Upper lobe of left lung (tissue), 6 donors: ENCODE measurements around the gene ZNF547. TPM values are rescaled to one million over a fixed set of nuclear protein-coding genes. Genes with fewer than 3 reads are reported as not detected.
A peak's percentile ranks its signal among the peaks of the same experiment; 100 is the strongest.

ENCODE experiments used
- ATAC-seq, 2 donors: fragments of 200-7000 bp; cut with Tn5 transposase; one replicate each; pipeline ENCODE4 v1.9.1; 2022; ENCODE audit warnings: mild to moderate bottlenecking in 2 of 2, moderate library complexity in 2 of 2; ENCODE audit not compliant: low FRiP score in 2 of 2
- DNase-seq, 2 donors: peaks; one replicate each; pipeline ENCODE4 v3.0.0-alpha.2; 2019 to 2020
- H3K27ac ChIP-seq, 4 donors: fragments of 200-600 bp; sonication (generic); one replicate each; pipeline ENCODE4 v1.5.1; 2016 to 2019
- H3K27me3 ChIP-seq, 4 donors: fragments of 200-600 bp; sonication (generic); one replicate each; pipeline ENCODE4 v1.5.1; 2017 to 2019
- H3K36me3 ChIP-seq, 4 donors: fragments of 200-600 bp; sonication (generic); one replicate each; pipeline ENCODE4 v1.5.1; 2016 to 2019
- H3K4me1 ChIP-seq, 4 donors: fragments of 200-600 bp; sonication (generic); one replicate each; pipeline ENCODE4 v1.5.1; 2018 to 2019
- H3K4me3 ChIP-seq, 4 donors: fragments of 200-600 bp; sonication (generic); one replicate each; pipeline ENCODE4 v1.5.1; 2017 to 2019; ENCODE audit warnings: mild to moderate bottlenecking in 2 of 4, moderate library complexity in 1 of 4
- H3K9me3 ChIP-seq, 4 donors: fragments of 200-600 bp; sonication (generic); one replicate each; pipeline ENCODE4 v1.5.1; 2018 to 2019
- EP300 ChIP-seq, 4 donors: sonication (generic); formaldehyde crosslinking; IDR thresholded peaks; one replicate each; pipeline ENCODE4 v1.5.1; 2017; ENCODE audit warnings: antibody characterized with exemption in 4 of 4, control low read depth in 2 of 4
- POLR2A ChIP-seq, 4 donors: fragments of 450-650 bp; IDR thresholded peaks; one replicate each; pipeline ENCODE4 v1.5.1; 2016 to 2017; ENCODE audit warnings: antibody characterized with exemption in 4 of 4, mild to moderate bottlenecking in 2 of 4
- POLR2AphosphoS5 ChIP-seq, 2 donors: sonication (generic); formaldehyde crosslinking; IDR thresholded peaks; one replicate each; pipeline ENCODE4 v1.5.1; 2017; ENCODE audit warnings: antibody characterized with exemption in 2 of 2
- WGBS, 2 donors: methylation state at CpG; one replicate each; pipeline ENCODE4 v1.1.5; 2017 to 2018; 5-methylcytosine and 5-hydroxymethylcytosine counted together
- total RNA-seq, 6 donors: library from RNA; depleted of rRNA in 4 of 6; stranded (reverse); fragments of >200 nt in 4 of 6; gene quantifications; one replicate each; pipeline versions ENCODE4 v1.1.0 to v1.2.1, GENCODE V29; 2016 to 2021
- TF ChIP-seq, protein P1 (sequence below), 6 experiments: fragments of 450-650 bp in 4 of 6; fragments of 200-600 bp in 2 of 6; sonication (generic) in 2 of 6; IDR thresholded peaks; one replicate each; pipeline ENCODE4 v1.5.1; 2016 to 2019; ENCODE audit warnings: antibody characterized with exemption in 6 of 6
- donor health status: DM: no; HTN: no; CAD: no; lungs with moderate emphysema.
- donor health status: DM: no; HTN: yes; CAD: no; lungs with severe emphysema.

ZNF547 gene
- total RNA-seq, 6 donors from 2014 or later = 0.89 to 9.4 (median 3.2) TPM

DNA sequence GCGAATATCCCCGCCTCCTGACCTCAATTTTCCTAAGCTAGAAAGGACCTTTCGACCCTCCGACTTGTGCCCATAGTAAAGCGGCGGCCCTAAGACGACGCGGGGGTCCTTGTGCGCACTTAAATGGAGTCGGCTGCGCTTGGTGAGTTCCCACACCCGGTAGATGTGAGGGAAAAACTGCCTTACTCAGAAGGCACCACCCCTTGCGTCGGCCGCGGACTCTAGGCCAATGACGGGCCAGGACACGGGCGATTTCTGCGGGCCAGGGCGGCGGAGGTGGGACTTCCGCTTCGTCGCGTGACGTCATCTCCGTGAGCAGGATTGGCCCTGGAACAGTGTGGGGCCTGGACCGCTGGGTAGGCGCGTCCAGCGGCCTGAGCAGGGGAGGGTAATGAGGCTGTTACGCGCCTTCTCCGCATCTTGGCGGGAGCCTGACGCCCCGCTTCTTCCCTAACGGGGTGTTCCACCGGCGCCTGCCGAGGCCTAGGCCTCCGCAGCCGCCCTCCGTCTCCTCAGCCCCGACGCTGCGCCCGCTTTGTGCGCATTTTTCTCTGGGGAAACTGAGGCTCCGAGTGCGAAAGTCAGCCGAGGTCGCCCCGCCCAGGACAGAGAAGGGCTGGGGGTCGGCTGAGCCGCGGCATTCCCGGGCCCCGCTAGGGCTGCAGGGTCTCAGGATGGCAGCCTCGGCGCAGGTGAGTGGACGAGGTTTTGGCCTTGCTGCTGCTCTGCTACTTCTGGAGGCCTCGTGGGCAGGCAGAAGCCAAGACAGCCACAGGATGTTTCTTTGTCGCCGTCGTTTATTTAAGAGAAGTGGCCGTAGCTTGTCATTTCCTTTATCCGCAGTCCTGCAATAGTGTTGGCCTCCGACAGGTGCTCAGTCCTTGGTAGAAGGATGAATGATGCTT, 42.9 kb upstream of the ZNF547 start, which contains the start of gene ZNF543:
Gene ZNF543, plus strand, starts transcription at position 293 of the 905 bp plus-strand sequence. Its CDS starts 382 bp downstream, at position 675.
- peak; percentile 96 to 98 for DNase-seq
- peak within 1 kb of the TSS; percentile 82 to 92 (median 88) for H3K27ac ChIP-seq

DNA sequence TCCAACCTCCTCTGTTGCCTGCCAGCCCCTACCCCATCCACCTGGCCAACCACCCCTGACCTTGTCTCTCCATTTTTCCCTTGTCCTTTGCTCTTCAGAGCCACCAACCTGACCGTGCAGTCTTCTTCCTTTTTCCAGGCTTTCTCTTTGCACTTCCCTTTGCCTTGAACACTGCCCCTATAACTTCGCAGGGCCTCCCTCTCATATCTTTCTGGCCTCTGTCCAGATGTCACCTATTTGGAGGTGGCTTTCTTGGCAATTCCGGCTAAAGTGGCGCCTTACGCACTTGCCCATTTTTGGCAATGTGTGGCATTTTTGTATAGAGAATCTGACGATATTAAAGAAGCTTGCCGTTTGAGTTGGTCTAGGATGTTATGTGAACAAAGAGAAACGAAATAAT, 42.2 kb upstream of the ZNF547 start:
- H3K9me3 ChIP-seq = peaks cover 0 to 13% (median 6%) of the 10 kb centered on the region in 4 donors
- ATAC-seq (no peak), DNase-seq (no peak)
- peaks cover 11 to 29% (median 28%) of the 10 kb centered on the region in 4 donors for H3K36me3 ChIP-seq
- H3K27ac ChIP-seq = peak overlapping the region in 3 of 4 donors; percentile 82 to 92 (median 90)
- H3K27me3 ChIP-seq = peaks cover 0 to 4% (median 0%) of the 10 kb centered on the region in 4 donors
- H3K4me1 ChIP-seq = peaks cover 14 to 23% (median 18%) of the 10 kb centered on the region in 4 donors
- WGBS, 2 donors = 35 to 41% methylated on average over 8 of the region's 8 CpGs
- H3K4me3 ChIP-seq = peak overlapping the region; percentile 46 to 97 (median 86)
- TF ChIP-seq, protein P1, sequence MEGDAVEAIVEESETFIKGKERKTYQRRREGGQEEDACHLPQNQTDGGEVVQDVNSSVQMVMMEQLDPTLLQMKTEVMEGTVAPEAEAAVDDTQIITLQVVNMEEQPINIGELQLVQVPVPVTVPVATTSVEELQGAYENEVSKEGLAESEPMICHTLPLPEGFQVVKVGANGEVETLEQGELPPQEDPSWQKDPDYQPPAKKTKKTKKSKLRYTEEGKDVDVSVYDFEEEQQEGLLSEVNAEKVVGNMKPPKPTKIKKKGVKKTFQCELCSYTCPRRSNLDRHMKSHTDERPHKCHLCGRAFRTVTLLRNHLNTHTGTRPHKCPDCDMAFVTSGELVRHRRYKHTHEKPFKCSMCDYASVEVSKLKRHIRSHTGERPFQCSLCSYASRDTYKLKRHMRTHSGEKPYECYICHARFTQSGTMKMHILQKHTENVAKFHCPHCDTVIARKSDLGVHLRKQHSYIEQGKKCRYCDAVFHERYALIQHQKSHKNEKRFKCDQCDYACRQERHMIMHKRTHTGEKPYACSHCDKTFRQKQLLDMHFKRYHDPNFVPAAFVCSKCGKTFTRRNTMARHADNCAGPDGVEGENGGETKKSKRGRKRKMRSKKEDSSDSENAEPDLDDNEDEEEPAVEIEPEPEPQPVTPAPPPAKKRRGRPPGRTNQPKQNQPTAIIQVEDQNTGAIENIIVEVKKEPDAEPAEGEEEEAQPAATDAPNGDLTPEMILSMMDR (IDR thresholded peaks at IDR 0.05) = no peak
- TF ChIP-seq EP300 (IDR thresholded peaks at IDR 0.05) = no peak
- no peak for TF ChIP-seq POLR2AphosphoS5 (IDR thresholded peaks at IDR 0.05)
- TF ChIP-seq POLR2A (IDR thresholded peaks at IDR 0.05) = no peak

More for the DNA sequence above, 42.9 kb upstream of the ZNF547 start, which contains the start of gene ZNF543:
- peaks cover 0 to 4% (median 0%) of the 10 kb centered on the region in 4 donors for H3K27me3 ChIP-seq
- peak within 1 kb of the TSS; percentile 46 to 97 (median 86) for H3K4me3 ChIP-seq
- H3K36me3 ChIP-seq = peaks cover 4 to 22% (median 22%) of the 10 kb centered on the region in 4 donors
- TF ChIP-seq EP300 (IDR thresholded peaks at IDR 0.05) = no peak
- peak; percentile 88 to 91 for TF ChIP-seq POLR2AphosphoS5 (IDR thresholded peaks at IDR 0.05)
- TF ChIP-seq, protein P1 (IDR thresholded peaks at IDR 0.05) = peak in 1 of 6 experiments; percentile 22
- peak; percentile 54 to 78 (median 58) for TF ChIP-seq POLR2A (IDR thresholded peaks at IDR 0.05)
- H3K4me1 ChIP-seq = peaks cover 14 to 23% (median 18%) of the 10 kb centered on the region in 4 donors
- ATAC-seq = peak; percentile 99
- H3K9me3 ChIP-seq = peaks cover 0 to 6% (median 3%) of the 10 kb centered on the region in 4 donors
- WGBS, 2 donors = 1% methylated on average over 18 to 50 of the region's 71 CpGs

- peaks cover 0 to 4% (median 0%) of the 10 kb centered on the region in 4 donors for H3K27me3 ChIP-seq
- peaks cover 14 to 23% (median 18%) of the 10 kb centered on the region in 4 donors for H3K4me1 ChIP-seq
- H3K36me3 ChIP-seq = peaks cover 11 to 35% (median 35%) of the 10 kb centered on the region in 4 donors
- no peak for ATAC-seq
- H3K27ac ChIP-seq = no peak overlapping the region
- H3K4me3 ChIP-seq = peak overlapping the region in 2 of 4 donors; percentile 76 to 97
- TF ChIP-seq, protein P1 (IDR thresholded peaks at IDR 0.05) = no peak
- TF ChIP-seq EP300 (IDR thresholded peaks at IDR 0.05) (no peak), POLR2A (IDR thresholded peaks at IDR 0.05) (no peak), POLR2AphosphoS5 (IDR thresholded peaks at IDR 0.05) (no peak)
- no peak for DNase-seq
- peaks cover 3 to 19% (median 8%) of the 10 kb centered on the region in 4 donors for H3K9me3 ChIP-seq
- 53 to 66% methylated on average over 3 of the region's 3 CpGs for WGBS, 2 donors
Measured at GRCh38 chr19:57321751-57322150, 41.6 kb upstream of the ZNF547 start.

DNA sequence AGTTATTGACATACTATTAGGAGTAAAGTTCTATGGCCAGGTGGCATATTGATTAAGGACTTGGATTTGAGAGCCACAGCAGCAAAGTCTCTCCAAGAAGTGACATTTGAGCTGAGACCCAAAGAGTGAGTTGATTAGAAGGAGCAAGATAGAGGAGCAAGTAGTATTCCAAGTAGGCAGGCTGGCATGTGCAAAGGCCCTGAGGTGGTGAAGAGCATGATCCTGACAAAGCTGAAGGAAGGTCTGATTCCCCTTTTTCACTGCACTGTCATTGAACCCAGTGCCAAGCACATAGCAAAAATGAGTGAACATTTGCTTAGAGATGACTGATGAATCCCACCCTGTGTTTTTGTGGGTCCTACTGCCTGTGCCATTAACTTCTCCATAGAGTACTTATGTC, 38.4 kb upstream of the ZNF547 start:
- DNase-seq = no peak
- Histone ChIP-seq H3K4me3 (no peak overlapping the region), H3K4me1 (peaks cover 10 to 19% (median 18%) of the 10 kb centered on the region in 4 donors), H3K27ac (no peak overlapping the region), H3K9me3 (peaks cover 22 to 47% (median 31%) of the 10 kb centered on the region in 4 donors), H3K36me3 (peaks cover 35 to 65% (median 62%) of the 10 kb centered on the region in 4 donors), H3K27me3 (no peaks in the 10 kb centered on the region)
- ATAC-seq = no peak
- TF ChIP-seq POLR2AphosphoS5 (IDR thresholded peaks at IDR 0.05) (no peak), EP300 (IDR thresholded peaks at IDR 0.05) (no peak), POLR2A (IDR thresholded peaks at IDR 0.05) (no peak)
- TF ChIP-seq, protein P1 (IDR thresholded peaks at IDR 0.05) = no peak
